K562 (cell line): Measurements from ENCODE around the gene RUFY2. TPM values are rescaled to one million over a fixed set of nuclear protein-coding genes. Genes with fewer than 3 reads are reported as not detected.

Experiments used
- ATAC-seq: fragments of 200-7000 bp; cut with Tn5 transposase; 3 replicates; pipeline ENCODE4 v1.9.1; 2020; ENCODE audit warnings: moderate library complexity
- BruUV-seq: library from RNA; stranded (reverse); fragments of 400-500 nt; replicated peaks from 2 replicates; lab custom pipeline; 2021; lab: Mats Ljungman, UMichigan
- CTCF ChIA-PET: fragments of 300-600 bp; formaldehyde crosslinking; extraction: SDS; loops from one replicate; lab custom pipeline; 2021; ENCODE audit warnings: low intra/inter-chr PET ratio; lab: Yijun Ruan, JAX
- POLR2A ChIA-PET: fragments of 300-600, 350-650 bp; sonication (Branson Sonifier 250); formaldehyde crosslinking; extraction: SDS; loops from one replicate; lab custom pipeline; 2021; ENCODE audit warnings: antibody characterized with exemption, inconsistent platforms; lab: Yijun Ruan, JAX
- DNase-seq, 4 experiments: peaks; one replicate each; pipeline versions ENCODE4 v3.0.0 to v3.0.0-alpha.2; 2011 to 2018; ENCODE audit warnings: low spot score in 3 of 4, mixed read lengths in 3 of 4; ENCODE audit errors: extremely low read depth in 1 of 4
- FAIRE-seq: peaks from 2 replicates; lab custom pipeline; 2011; peaks lifted over from hg19 to GRCh38; lab: Jason Lieb, UNC
- H2AFZ ChIP-seq: 2 replicates; pipeline ENCODE4 v1.6.0; 2011; ENCODE audit warnings: low read depth, low read length, control low read depth, inconsistent platforms
- H3K27ac ChIP-seq: fragments of 200-600 bp; 3 replicates; pipeline ENCODE4 v1.8.0; 2011; ENCODE audit warnings: low read depth, mild to moderate bottlenecking, control low read depth, inconsistent platforms, low read length, moderate library complexity, mixed read lengths; ENCODE audit errors: extremely low read depth
- H3K27me3 ChIP-seq, 2 experiments: fragments of 300-600 bp in 1 of 2; 2 replicates in 1 of 2; 3 replicates in 1 of 2; pipeline versions ENCODE4 v1.6.0 to v1.8.0; 2011; ENCODE audit warnings: inconsistent platforms in 2 of 2, low read length in 2 of 2, mild to moderate bottlenecking in 1 of 2, mixed read lengths in 1 of 2, moderate library complexity in 1 of 2; ENCODE audit not compliant: control insufficient read depth in 2 of 2, insufficient read depth in 2 of 2
- H3K36me3 ChIP-seq: fragments of 300-600 bp; 3 replicates; pipeline ENCODE4 v1.8.0; 2011; ENCODE audit warnings: mild to moderate bottlenecking, low read length, inconsistent platforms; ENCODE audit not compliant: control insufficient read depth, insufficient read depth
- H3K4me1 ChIP-seq, 2 experiments: fragments of 200-600 bp in 1 of 2; replicated peaks in 1 of 2; 2 replicates in 1 of 2; 3 replicates in 1 of 2; pipeline versions ENCODE4 v1.5.1 to v1.8.0; 2011; ENCODE audit warnings: inconsistent platforms in 2 of 2, low read length in 2 of 2, mild to moderate bottlenecking in 1 of 2, mixed read lengths in 1 of 2, moderate library complexity in 1 of 2; ENCODE audit not compliant: control insufficient read depth in 2 of 2, insufficient read depth in 2 of 2
- H3K4me2 ChIP-seq: 2 replicates; pipeline ENCODE4 v1.6.1; 2011; ENCODE audit warnings: low read length, control low read depth, inconsistent platforms, mixed read lengths; ENCODE audit not compliant: insufficient read depth
- H3K4me3 ChIP-seq: fragments of 200-600 bp; sonication (generic), shearing (Covaris generic); 2 replicates; pipeline ENCODE4 v1.5.1; 2016; ENCODE audit warnings: control low read depth, inconsistent platforms
- H3K79me2 ChIP-seq: fragments of 200-600 bp; 3 replicates; pipeline ENCODE4 v1.8.0; 2011; ENCODE audit warnings: low read length, inconsistent platforms; ENCODE audit not compliant: control insufficient read depth, insufficient read depth
- H3K9ac ChIP-seq, 2 experiments: 2 replicates each; pipeline versions ENCODE4 v1.6.0 to v1.6.1; 2011; ENCODE audit warnings: low read depth in 2 of 2, low read length in 2 of 2, control low read depth in 1 of 2, inconsistent platforms in 1 of 2, mild to moderate bottlenecking in 1 of 2, mixed read lengths in 1 of 2; ENCODE audit not compliant: insufficient read depth in 1 of 2
- H3K9me1 ChIP-seq: one replicate; pipeline ENCODE4 v1.6.0; 2011; ENCODE audit warnings: inconsistent platforms, mild to moderate bottlenecking, low read length, moderate library complexity; ENCODE audit not compliant: control insufficient read depth, insufficient read depth
- H3K9me3 ChIP-seq: replicated peaks from 2 replicates; pipeline ENCODE4 v1.5.1; 2011; ENCODE audit warnings: low read depth, low read length, inconsistent platforms; ENCODE audit not compliant: control insufficient read depth, insufficient read depth
- H4K20me1 ChIP-seq: replicated peaks from 2 replicates; pipeline ENCODE4 v1.6.1; 2011; ENCODE audit warnings: low read length, inconsistent platforms, mixed read lengths; ENCODE audit not compliant: control insufficient read depth, insufficient read depth
- ATF4 ChIP-seq: fragments of 450-650 bp; formaldehyde crosslinking; IDR thresholded peaks from 2 replicates; pipeline ENCODE4 v1.4.0; 2022; ENCODE audit warnings: mild to moderate bottlenecking, moderate library complexity
- DMBX1 ChIP-seq: fragments of 250-450 bp; sonication (Bioruptor Pico); IDR thresholded peaks from 2 replicates; pipeline ENCODE4 v1.8.0; 2022; ENCODE audit warnings: inconsistent platforms, mild to moderate bottlenecking, moderate library complexity, borderline replicate concordance
- FOS ChIP-seq: IDR thresholded peaks from 3 replicates; pipeline ENCODE4 v1.6.1; 2011; ENCODE audit not compliant: insufficient read length; ENCODE audit errors: extremely low read depth
- HDGF ChIP-seq: fragments of 450-650 bp; IDR thresholded peaks from 2 replicates; pipeline ENCODE4 v1.6.1; 2016
- IFI16 ChIP-seq: fragments of 250-450 bp; sonication (Bioruptor Pico); IDR thresholded peaks from 2 replicates; pipeline ENCODE4 v2.1.2; 2022; ENCODE audit warnings: mild to moderate bottlenecking, inconsistent platforms
- MECOM ChIP-seq: fragments of 250-450 bp; sonication (Bioruptor Pico); IDR thresholded peaks from 2 replicates; pipeline ENCODE4 v1.8.0; 2022; ENCODE audit warnings: inconsistent platforms
- NBN ChIP-seq: fragments of 450-650 bp; IDR thresholded peaks from 2 replicates; pipeline ENCODE4 v1.6.1; 2016; ENCODE audit warnings: low read depth, mild to moderate bottlenecking
- PHB ChIP-seq: fragments of 250-450 bp; sonication (Bioruptor Pico); IDR thresholded peaks from 2 replicates; pipeline ENCODE4 v1.5.0; 2021
- PHF8 ChIP-seq: fragments of 200-600 bp; sonication (generic); IDR thresholded peaks from 2 replicates; pipeline ENCODE4 v1.6.1; 2012; ENCODE audit warnings: mixed run types, mild to moderate bottlenecking, inconsistent platforms, low read length, moderate library complexity, borderline replicate concordance
- RFX1 ChIP-seq: fragments of 450-650 bp; IDR thresholded peaks from 2 replicates; pipeline ENCODE4 v1.6.1; 2016; ENCODE audit warnings: mild to moderate bottlenecking, moderate library complexity
- SMARCA4 ChIP-seq: fragments of 450-650 bp; IDR thresholded peaks from 2 replicates; pipeline ENCODE4 v1.6.1; 2016
- SMARCC2 ChIP-seq: fragments of 450-650 bp; IDR thresholded peaks from 2 replicates; pipeline ENCODE4 v1.6.1; 2017; ENCODE audit warnings: antibody characterized with exemption, moderate library complexity, mild to moderate bottlenecking, low read depth
- TSC22D4 ChIP-seq: fragments of 450-650 bp; IDR thresholded peaks from 2 replicates; pipeline ENCODE4 v1.6.1; 2016; ENCODE audit warnings: missing genetic modification characterization, missing biosample characterization, control low read depth
- UBTF ChIP-seq, 2 experiments: IDR thresholded peaks; 2 replicates each; pipeline ENCODE4 v1.6.1; 2012; ENCODE audit warnings: improper control_type of control experiment in 2 of 2, low read depth in 2 of 2, low read length in 2 of 2, borderline replicate concordance in 1 of 2
- ZNF384 ChIP-seq: IDR thresholded peaks from 2 replicates; pipeline ENCODE4 v1.6.1; 2012; ENCODE audit warnings: low read depth, low read length, improper control_type of control experiment
- ZNF696 ChIP-seq: fragments of 250-450 bp; sonication (Bioruptor Pico); conservative IDR thresholded peaks from 2 replicates; pipeline ENCODE4 v1.4.0; 2020; ENCODE audit warnings: mild to moderate bottlenecking, moderate library complexity
- ZZZ3 ChIP-seq: fragments of 450-650 bp; IDR thresholded peaks from 2 replicates; pipeline ENCODE4 v1.6.1; 2016; ENCODE audit warnings: antibody characterized with exemption, mild to moderate bottlenecking, moderate library complexity
- WGBS: fragments of 100-300 bp; shearing (Covaris generic); methylation state at CpG from one replicate; pipeline ENCODE4 v1.1.6; 2016; ENCODE audit warnings: low coverage, mixed read lengths; ENCODE audit not compliant: insufficient coverage; ENCODE audit errors: missing lambda C conversion rate; 5-methylcytosine and 5-hydroxymethylcytosine counted together
- in situ Hi-C: fragments of 300-500 bp; cut with MboI; formaldehyde crosslinking; loops from 4 replicates; pipeline ENCODE4 v1.15.0; 2018; ENCODE audit warnings: inconsistent platforms, mixed read lengths
- intact Hi-C: fragments of 100-400 bp; cut with micrococcal nuclease; formaldehyde crosslinking; loops from 2 replicates; pipeline ENCODE4 v1.14.2; 2022
- polyA plus RNA-seq, 8 experiments: library from polyadenylated mRNA; depleted of rRNA in 4 of 8; stranded (reverse) in 5 of 8; unstranded in 3 of 8; fragments of >200 nt; fragmentation: Nextera tagmentation in 2 of 8; fragmentation: Illumina TruSeq in 1 of 8; extraction: Ambion mirVana in 2 of 8; extraction: Trizol in 1 of 8; gene quantifications; 2 replicates each; pipeline versions ENCODE4 v1.2.1 to v1.2.3, GENCODE V29; 2011 to 2014; ENCODE audit warnings: inconsistent platforms in 1 of 8, missing spikeins in 1 of 8
- total RNA-seq, 7 experiments: library from RNA; depleted of rRNA in 6 of 7; stranded (reverse); fragments of >200 nt in 6 of 7; fragmentation: Illumina TruSeq in 2 of 7; extraction: Trizol in 2 of 7; gene quantifications; 2 replicates each; pipeline versions ENCODE4 v1.2.1 to v1.2.3, GENCODE V29; 2011 to 2021; ENCODE audit warnings: low replicate concordance in 1 of 7
- TF ChIP-seq, protein P1 (sequence below): fragments of 450-650 bp; IDR thresholded peaks from 2 replicates; pipeline ENCODE4 v1.7.1; 2018; ENCODE audit warnings: mild to moderate bottlenecking, low read depth; ENCODE audit not compliant: partially characterized antibody

RUFY2 gene
- total and polyA plus RNA-seq, 9 of the 15 experiments (the other 6 are each of a cell fraction or from before 2014, with no cell fraction given) = 3.7 to 20.1 (median 12.6) TPM

GRCh38 chr10:68334672-68335467, 72.2 kb downstream of the RUFY2 start:
- FAIRE-seq (no peak), DNase-seq (no peak), ATAC-seq (no peak)
- BruUV-seq = no TSS peak
- Histone ChIP-seq H3K9me3 (no peaks in the 10 kb centered on the region), H4K20me1 (peaks cover 31% of the 10 kb centered on the region), H3K4me3 (peak overlapping the region; percentile 66), H3K9me1 (peaks cover 7% of the 10 kb centered on the region), H3K9ac (peak overlapping the region in 1 of 2 experiments; percentile 98; a peak in 3 of 4 replicates), H3K4me2 (peak overlapping the region; percentile 92), H3K4me1 (peaks cover 16 to 20% of the 10 kb centered on the region in 2 experiments; a peak in 4 of 5 replicates), H3K36me3 (peaks cover 69% of the 10 kb centered on the region), H3K27ac (no peak overlapping the region), H3K79me2 (peaks cover 91% of the 10 kb centered on the region), H3K27me3 (no peaks in the 10 kb centered on the region), H2AFZ (no peak overlapping the region)
- CTCF ChIA-PET = no interaction called here
- 1% methylated on average over 8 of the region's 8 CpGs for WGBS
- in situ Hi-C loops = no loop called here
- intact Hi-C loops = loop anchor here (10.0 kb wide), 1 partner anchor 540 kb away; no protein-coding TSS in a partner anchor
- POLR2A ChIA-PET = interaction anchor here (1.1 to 5.4 kb wide), 4 partner anchors 10 to 546 kb away, joined by 3 to 104 read pairs (median 7); no protein-coding TSS in a partner anchor
- TF ChIP-seq ZNF384 = no peak
- no peak for TF ChIP-seq FOS
- TF ChIP-seq ZZZ3 = no peak
- TF ChIP-seq MECOM (CRISPR knock-in tag) = no peak
- TF ChIP-seq DMBX1 (CRISPR knock-in tag) = no peak
- TF ChIP-seq PHF8 = no peak
- TF ChIP-seq RFX1 = no peak
- TF ChIP-seq, protein P1, sequence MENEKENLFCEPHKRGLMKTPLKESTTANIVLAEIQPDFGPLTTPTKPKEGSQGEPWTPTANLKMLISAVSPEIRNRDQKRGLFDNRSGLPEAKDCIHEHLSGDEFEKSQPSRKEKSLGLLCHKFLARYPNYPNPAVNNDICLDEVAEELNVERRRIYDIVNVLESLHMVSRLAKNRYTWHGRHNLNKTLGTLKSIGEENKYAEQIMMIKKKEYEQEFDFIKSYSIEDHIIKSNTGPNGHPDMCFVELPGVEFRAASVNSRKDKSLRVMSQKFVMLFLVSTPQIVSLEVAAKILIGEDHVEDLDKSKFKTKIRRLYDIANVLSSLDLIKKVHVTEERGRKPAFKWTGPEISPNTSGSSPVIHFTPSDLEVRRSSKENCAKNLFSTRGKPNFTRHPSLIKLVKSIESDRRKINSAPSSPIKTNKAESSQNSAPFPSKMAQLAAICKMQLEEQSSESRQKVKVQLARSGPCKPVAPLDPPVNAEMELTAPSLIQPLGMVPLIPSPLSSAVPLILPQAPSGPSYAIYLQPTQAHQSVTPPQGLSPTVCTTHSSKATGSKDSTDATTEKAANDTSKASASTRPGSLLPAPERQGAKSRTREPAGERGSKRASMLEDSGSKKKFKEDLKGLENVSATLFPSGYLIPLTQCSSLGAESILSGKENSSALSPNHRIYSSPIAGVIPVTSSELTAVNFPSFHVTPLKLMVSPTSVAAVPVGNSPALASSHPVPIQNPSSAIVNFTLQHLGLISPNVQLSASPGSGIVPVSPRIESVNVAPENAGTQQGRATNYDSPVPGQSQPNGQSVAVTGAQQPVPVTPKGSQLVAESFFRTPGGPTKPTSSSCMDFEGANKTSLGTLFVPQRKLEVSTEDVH = no peak
- TF ChIP-seq IFI16 (CRISPR knock-in tag) = no peak
- TF ChIP-seq ZNF696 (CRISPR knock-in tag) = no peak
- no peak for TF ChIP-seq HDGF
- no peak for TF ChIP-seq NBN
- TF ChIP-seq ATF4 = no peak
- no peak for TF ChIP-seq SMARCC2
- TF ChIP-seq SMARCA4 = 0 out of 2 replicates have a peak, but pooled peaks have one; percentile 19
- TF ChIP-seq UBTF (IDR thresholded peaks at IDR 0.05; ENCODE audit: borderline replicate concordance in 1 of 2, low read depth in 2 of 2, low read length in 2 of 2) = no peak
- no peak for TF ChIP-seq PHB (CRISPR knock-in tag)
- TF ChIP-seq TSC22D4 = no peak
